B cell (primary cell): ENCODE measurements around the gene SAMD4B. TPM values are rescaled to one million over a fixed set of nuclear protein-coding genes. Genes with fewer than 3 reads are reported as not detected.

Experiments
- ATAC-seq: fragments of 200-7000 bp; cut with Tn5 transposase; one replicate; pipeline ENCODE4 v1.10.0; 2021; ENCODE audit warnings: low read depth, mild to moderate bottlenecking, moderate number of reproducible peaks, moderate library complexity
- CTCF ChIA-PET: fragments of 350-600 bp; sonication (Branson Sonifier 250); formaldehyde crosslinking; loops from one replicate; lab custom pipeline; 2021; ENCODE audit warnings: antibody characterized with exemption, inconsistent platforms; lab: Charles Lee
- POLR2A ChIA-PET: fragments of 350-600 bp; sonication (Branson Sonifier 250); formaldehyde crosslinking; loops from one replicate; lab custom pipeline; 2021; ENCODE audit warnings: antibody characterized with exemption; lab: Charles Lee
- DNase-seq: peaks from one replicate; pipeline ENCODE4 v3.0.0; 2013
- H2AFZ ChIP-seq: 2 replicates; pipeline ENCODE4 v1.6.1; 2012; ENCODE audit warnings: mild to moderate bottlenecking, low read depth, low read length; ENCODE audit not compliant: insufficient read depth, poor library complexity, severe bottlenecking
- H3K27ac ChIP-seq, 2 donors: 1 replicate in 1 of 2; 2 replicates in 1 of 2; pipeline ENCODE4 v1.5.1; 2012 to 2013; ENCODE audit warnings: low read length in 2 of 2, mild to moderate bottlenecking in 2 of 2, moderate library complexity in 1 of 2
- H3K27me3 ChIP-seq, 4 experiments: fragments of 200-600 bp in 1 of 4; sonication (generic) in 1 of 4; replicated peaks in 1 of 4; 1 replicate in 2 of 4; 2 replicates in 2 of 4; pipeline versions ENCODE4 v1.6.1 to v1.7.0; 2013 to 2016; ENCODE audit warnings: low read length in 3 of 4, mild to moderate bottlenecking in 2 of 4, mixed read lengths in 1 of 4, moderate library complexity in 1 of 4; ENCODE audit not compliant: insufficient read depth in 4 of 4, control insufficient read depth in 3 of 4; ENCODE audit errors: control extremely low read depth in 1 of 4
- H3K36me3 ChIP-seq, 2 experiments: replicated peaks in 1 of 2; 1 replicate in 1 of 2; 2 replicates in 1 of 2; pipeline versions ENCODE4 v1.6.1 to v1.7.1; 2013; ENCODE audit warnings: low read length in 1 of 2; ENCODE audit not compliant: insufficient read depth in 2 of 2, control insufficient read depth in 1 of 2; ENCODE audit errors: control extremely low read depth in 1 of 2, extremely low read depth in 1 of 2
- H3K4me1 ChIP-seq, 2 donors: fragments of 200-600 bp in 1 of 2; sonication (generic) in 1 of 2; 1 replicate in 1 of 2; 2 replicates in 1 of 2; pipeline versions ENCODE4 v1.5.1 to v1.6.1; 2013 to 2017; ENCODE audit warnings: low read length in 2 of 2; ENCODE audit not compliant: control insufficient read depth in 2 of 2, insufficient read depth in 2 of 2
- H3K4me2 ChIP-seq: replicated peaks from 2 replicates; pipeline ENCODE3; 2012; ENCODE audit warnings: mild to moderate bottlenecking, low read depth, low read length; ENCODE audit not compliant: poor library complexity, severe bottlenecking
- H3K4me3 ChIP-seq, 5 experiments: fragments of 200-600 bp in 1 of 5; sonication (generic) in 1 of 5; 1 replicate in 3 of 5; 2 replicates in 2 of 5; pipeline versions ENCODE4 v1.5.1 to v1.7.0; 2011 to 2016; ENCODE audit warnings: low read length in 4 of 5, mild to moderate bottlenecking in 4 of 5, low read depth in 2 of 5, control low read depth in 1 of 5, moderate library complexity in 1 of 5; ENCODE audit not compliant: insufficient read depth in 1 of 5; ENCODE audit errors: control extremely low read depth in 1 of 5, extremely low read depth in 1 of 5
- H3K79me2 ChIP-seq: fragments of 200-600 bp; sonication (generic); one replicate; pipeline ENCODE4 v1.6.0; 2016; ENCODE audit warnings: low read length; ENCODE audit not compliant: control insufficient read depth, insufficient read depth
- H3K9ac ChIP-seq: fragments of 200-600 bp; sonication (generic); 2 replicates; pipeline ENCODE4 v1.6.1; 2017; ENCODE audit warnings: mild to moderate bottlenecking, low read length, moderate library complexity
- H3K9me3 ChIP-seq, 3 donors: one replicate each; pipeline versions ENCODE4 v1.6.1 to v1.7.1; 2013; ENCODE audit warnings: low read length in 2 of 3; ENCODE audit not compliant: control insufficient read depth in 2 of 3, insufficient read depth in 1 of 3; ENCODE audit errors: control extremely low read depth in 1 of 3
- H4K20me1 ChIP-seq: 2 replicates; pipeline ENCODE4 v1.6.0; 2012; ENCODE audit warnings: mild to moderate bottlenecking, low read length; ENCODE audit not compliant: insufficient read depth, control insufficient read depth, poor library complexity, severe bottlenecking
- H3K27ac Mint-ChIP-seq: one replicate; pipeline ENCODE4 v1.8.0; 2021; ENCODE audit warnings: mixed read lengths
- H3K27me3 Mint-ChIP-seq: one replicate; pipeline ENCODE4 v1.8.0; 2021; ENCODE audit warnings: mixed read lengths
- H3K4me1 Mint-ChIP-seq: one replicate; pipeline ENCODE4 v1.8.0; 2021; ENCODE audit warnings: mixed read lengths
- H3K4me3 Mint-ChIP-seq: one replicate; pipeline ENCODE4 v1.8.0; 2021; ENCODE audit warnings: mixed read lengths
- H3K9me3 Mint-ChIP-seq: one replicate; pipeline ENCODE4 v1.8.0; 2022; ENCODE audit warnings: mixed read lengths; ENCODE audit not compliant: insufficient read depth
- EZH2 ChIP-seq: IDR thresholded peaks from 2 replicates; pipeline ENCODE4 v1.6.1; 2012; ENCODE audit warnings: borderline replicate concordance, low read depth, mild to moderate bottlenecking, moderate library complexity, low read length; ENCODE audit not compliant: insufficient read depth, poor library complexity, severe bottlenecking
- WGBS: methylation state at CpG from one replicate; pipeline ENCODE4 v1.1.5; 2013; ENCODE audit warnings: missing lambda C conversion rate; ENCODE audit not compliant: insufficient coverage; 5-methylcytosine and 5-hydroxymethylcytosine counted together
- intact Hi-C: fragments of 100-400 bp; cut with micrococcal nuclease; formaldehyde crosslinking; loops from one replicate; pipeline ENCODE4 v1.10.0; 2022
- polyA plus RNA-seq: library from polyadenylated mRNA; depleted of rRNA; stranded (reverse); fragments of >200 nt; gene quantifications from 2 replicates; pipeline ENCODE4 v1.2.3, GENCODE V29; 2012
- total RNA-seq, 2 donors: library from RNA; stranded (reverse); fragments of 120-200 nt in 1 of 2; gene quantifications; 1 replicate in 1 of 2; 2 replicates in 1 of 2; pipeline versions ENCODE4 v1.2.3 to v1.2.4, GENCODE V29; 2013 to 2022
- TF ChIP-seq, protein P1 (sequence below): fragments of 200-600 bp; IDR thresholded peaks from one replicate; pipeline ENCODE4 v1.8.0; 2022; ENCODE audit warnings: antibody characterized with exemption, mild to moderate bottlenecking

The SAMD4B gene
- total and polyA plus RNA-seq, 2 donors (not counting 1 experiment from before 2014, with no cell fraction given): 87.3 to 90.0 TPM

DNA sequence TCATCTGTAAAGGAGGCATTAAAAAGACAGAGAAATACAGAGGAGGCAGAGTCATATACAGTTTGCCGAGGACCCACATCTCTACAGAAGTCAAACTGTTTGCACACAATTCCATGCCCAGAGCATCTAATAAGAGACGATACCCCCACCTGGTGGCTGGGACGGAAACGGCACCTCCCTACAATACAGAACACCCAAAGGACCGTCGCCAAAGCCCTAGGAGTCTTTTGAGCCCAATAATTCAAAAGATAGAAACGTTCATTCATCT lies 69.5 kb downstream of the SAMD4B start:
- H3K9ac ChIP-seq: peak overlapping the region; percentile 99
- 0% methylated on average over 1 of the region's 7 CpGs for WGBS
- no peak for TF ChIP-seq EZH2
- TF ChIP-seq, protein P1, sequence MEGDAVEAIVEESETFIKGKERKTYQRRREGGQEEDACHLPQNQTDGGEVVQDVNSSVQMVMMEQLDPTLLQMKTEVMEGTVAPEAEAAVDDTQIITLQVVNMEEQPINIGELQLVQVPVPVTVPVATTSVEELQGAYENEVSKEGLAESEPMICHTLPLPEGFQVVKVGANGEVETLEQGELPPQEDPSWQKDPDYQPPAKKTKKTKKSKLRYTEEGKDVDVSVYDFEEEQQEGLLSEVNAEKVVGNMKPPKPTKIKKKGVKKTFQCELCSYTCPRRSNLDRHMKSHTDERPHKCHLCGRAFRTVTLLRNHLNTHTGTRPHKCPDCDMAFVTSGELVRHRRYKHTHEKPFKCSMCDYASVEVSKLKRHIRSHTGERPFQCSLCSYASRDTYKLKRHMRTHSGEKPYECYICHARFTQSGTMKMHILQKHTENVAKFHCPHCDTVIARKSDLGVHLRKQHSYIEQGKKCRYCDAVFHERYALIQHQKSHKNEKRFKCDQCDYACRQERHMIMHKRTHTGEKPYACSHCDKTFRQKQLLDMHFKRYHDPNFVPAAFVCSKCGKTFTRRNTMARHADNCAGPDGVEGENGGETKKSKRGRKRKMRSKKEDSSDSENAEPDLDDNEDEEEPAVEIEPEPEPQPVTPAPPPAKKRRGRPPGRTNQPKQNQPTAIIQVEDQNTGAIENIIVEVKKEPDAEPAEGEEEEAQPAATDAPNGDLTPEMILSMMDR: peak; percentile 88
- peaks cover 24 to 40% of the 10 kb centered on the region in 2 donors for H3K4me1 ChIP-seq
- H3K27ac ChIP-seq: peak overlapping the region; percentile 100
- peaks cover 0 to 24% of the 10 kb centered on the region in 2 experiments for H3K36me3 ChIP-seq
- no peaks in the 10 kb centered on the region for H3K27me3 Mint-ChIP-seq
- H3K4me3 ChIP-seq: peak overlapping the region; percentile 49 to 98 (median 92)
- ATAC-seq: peak; percentile 32
- ChIA-PET POLR2A (interaction anchor here (0.7 to 2.5 kb wide), 8 partner anchors 10 to 289 kb away, joined by 3 to 74 read pairs (median 12); partner anchors contain the start of genes GMFG, MED29, PAF1 and RPS16), CTCF (interaction anchor here (0.7 to 2.3 kb wide), 20 partner anchors 8 to 292 kb away, joined by 3 to 260 read pairs (median 4); partner anchors contain the start of genes EID2B, MED29, PAF1 and RPS16)
- no peak overlapping the region for H2AFZ ChIP-seq
- peaks cover 32% of the 10 kb centered on the region for H3K79me2 ChIP-seq
- H3K4me1 Mint-ChIP-seq: peaks cover 48% of the 10 kb centered on the region
- DNase-seq: peak; percentile 95
- peak overlapping the region; percentile 94 for H3K4me3 Mint-ChIP-seq
- peaks cover 0 to 2% (median 0%) of the 10 kb centered on the region in 3 donors for H3K9me3 ChIP-seq
- peak overlapping the region; percentile 99 for H3K27ac Mint-ChIP-seq
- peaks cover 27% of the 10 kb centered on the region for H4K20me1 ChIP-seq
- intact Hi-C loops: loop anchor here (1.0 to 5.0 kb wide), 10 partner anchors 14 to 1366 kb away; partner anchors contain the start of genes EID2B, EIF3K, MAP4K1 and MED29
- H3K4me2 ChIP-seq: peak overlapping the region; percentile 100
- no peaks in the 10 kb centered on the region for H3K9me3 Mint-ChIP-seq
- H3K27me3 ChIP-seq: no peaks in the 10 kb centered on the region
